KMS-11 (cell line): Measurements from ENCODE around the gene ELMOD1.
"Not testable (repeated sequence)": the region's sequence is repeated elsewhere in the genome, so short reads cannot be mapped to it uniquely, and the experiment has no call there.

Source experiments
- H2AFZ ChIP-seq: fragments of 200-600 bp; sonication (generic); 2 replicates; pipeline ENCODE4 v1.6.1; 2016; ENCODE audit warnings: antibody characterized with exemption, mixed run types, low read depth
- H3K27ac ChIP-seq: fragments of 200-600 bp; sonication (generic); 2 replicates; pipeline ENCODE4 v1.6.1; 2016; ENCODE audit warnings: mild to moderate bottlenecking, mixed run types
- H3K27me3 ChIP-seq: fragments of 200-600 bp; sonication (generic); 2 replicates; pipeline ENCODE4 v1.6.1; 2017; ENCODE audit warnings: mild to moderate bottlenecking, low read depth, mixed run types, moderate library complexity; ENCODE audit not compliant: insufficient read depth
- H3K36me3 ChIP-seq: fragments of 200-600 bp; sonication (generic); 2 replicates; pipeline ENCODE4 v1.6.1; 2017; ENCODE audit warnings: mild to moderate bottlenecking, mixed run types; ENCODE audit not compliant: insufficient read depth
- H3K4me1 ChIP-seq: fragments of 200-600 bp; sonication (generic); 2 replicates; pipeline ENCODE4 v1.6.1; 2016; ENCODE audit warnings: mild to moderate bottlenecking, low read depth, mixed run types; ENCODE audit not compliant: poor library complexity, severe bottlenecking
- H3K4me2 ChIP-seq: fragments of 200-600 bp; sonication (generic); 2 replicates; pipeline ENCODE4 v1.7.0; 2016; ENCODE audit warnings: mild to moderate bottlenecking, mixed run types
- H3K4me3 ChIP-seq: fragments of 200-600 bp; sonication (generic); IDR thresholded peaks from 2 replicates; pipeline ENCODE4 v1.6.1; 2017; ENCODE audit warnings: low read depth, low read length, mixed read lengths; ENCODE audit not compliant: insufficient read depth
- H3K79me2 ChIP-seq: fragments of 200-600 bp; sonication (generic); 2 replicates; pipeline ENCODE4 v1.6.1; 2016; ENCODE audit warnings: low read depth, mixed run types; ENCODE audit not compliant: insufficient read depth
- H3K9ac ChIP-seq: fragments of 200-600 bp; sonication (generic); 2 replicates; pipeline ENCODE4 v1.6.1; 2016; ENCODE audit warnings: mild to moderate bottlenecking, mixed run types
- H4K20me1 ChIP-seq: fragments of 200-600 bp; sonication (generic); 2 replicates; pipeline ENCODE4 v1.6.1; 2016; ENCODE audit warnings: mild to moderate bottlenecking, mixed run types; ENCODE audit not compliant: insufficient read depth
- TF ChIP-seq, protein P1 (sequence below): fragments of 200-600 bp; sonication (generic); conservative IDR thresholded peaks from 2 replicates; pipeline ENCODE4 v1.6.1; 2017; ENCODE audit warnings: low read depth, mild to moderate bottlenecking, antibody characterized with exemption, low read length, moderate library complexity, mixed read lengths

ELMOD1 gene

DNA sequence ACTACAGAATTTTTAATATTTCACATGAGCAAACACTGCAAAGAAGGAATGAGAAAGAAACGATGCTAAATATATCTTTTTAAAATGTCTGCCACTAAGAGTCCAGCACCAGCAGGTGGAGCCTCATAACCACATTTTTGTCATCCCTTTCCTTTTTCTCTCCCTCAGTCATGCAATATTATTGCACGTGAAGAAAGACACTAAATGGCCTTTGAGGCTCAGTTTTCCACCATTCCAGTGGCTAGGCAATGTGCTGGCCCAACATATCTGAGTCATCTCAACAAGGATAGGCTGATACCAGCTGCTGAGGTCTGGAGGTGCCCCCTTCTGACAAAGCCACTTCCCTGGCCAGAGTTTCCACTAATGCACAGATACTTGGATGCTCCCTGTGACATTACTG, 27.2 kb upstream of the ELMOD1 start:
- peak overlapping the region; percentile 73; the same call in 1 of the 2 replicates for H3K4me2 ChIP-seq
- H3K79me2 ChIP-seq = no peaks in the 10 kb centered on the region; the same call in 1 of the 2 replicates
- no peaks in the 10 kb centered on the region for H4K20me1 ChIP-seq
- H3K4me1 ChIP-seq = peaks cover 16% of the 10 kb centered on the region
- H3K9ac ChIP-seq = no peak overlapping the region
- no peak overlapping the region for H3K27ac ChIP-seq
- TF ChIP-seq, protein P1, sequence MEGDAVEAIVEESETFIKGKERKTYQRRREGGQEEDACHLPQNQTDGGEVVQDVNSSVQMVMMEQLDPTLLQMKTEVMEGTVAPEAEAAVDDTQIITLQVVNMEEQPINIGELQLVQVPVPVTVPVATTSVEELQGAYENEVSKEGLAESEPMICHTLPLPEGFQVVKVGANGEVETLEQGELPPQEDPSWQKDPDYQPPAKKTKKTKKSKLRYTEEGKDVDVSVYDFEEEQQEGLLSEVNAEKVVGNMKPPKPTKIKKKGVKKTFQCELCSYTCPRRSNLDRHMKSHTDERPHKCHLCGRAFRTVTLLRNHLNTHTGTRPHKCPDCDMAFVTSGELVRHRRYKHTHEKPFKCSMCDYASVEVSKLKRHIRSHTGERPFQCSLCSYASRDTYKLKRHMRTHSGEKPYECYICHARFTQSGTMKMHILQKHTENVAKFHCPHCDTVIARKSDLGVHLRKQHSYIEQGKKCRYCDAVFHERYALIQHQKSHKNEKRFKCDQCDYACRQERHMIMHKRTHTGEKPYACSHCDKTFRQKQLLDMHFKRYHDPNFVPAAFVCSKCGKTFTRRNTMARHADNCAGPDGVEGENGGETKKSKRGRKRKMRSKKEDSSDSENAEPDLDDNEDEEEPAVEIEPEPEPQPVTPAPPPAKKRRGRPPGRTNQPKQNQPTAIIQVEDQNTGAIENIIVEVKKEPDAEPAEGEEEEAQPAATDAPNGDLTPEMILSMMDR = peak; percentile 67
- no peak overlapping the region for H2AFZ ChIP-seq
- no peak overlapping the region for H3K4me3 ChIP-seq
- H3K27me3 ChIP-seq = no peaks in the 10 kb centered on the region
- no peaks in the 10 kb centered on the region for H3K36me3 ChIP-seq

DNA sequence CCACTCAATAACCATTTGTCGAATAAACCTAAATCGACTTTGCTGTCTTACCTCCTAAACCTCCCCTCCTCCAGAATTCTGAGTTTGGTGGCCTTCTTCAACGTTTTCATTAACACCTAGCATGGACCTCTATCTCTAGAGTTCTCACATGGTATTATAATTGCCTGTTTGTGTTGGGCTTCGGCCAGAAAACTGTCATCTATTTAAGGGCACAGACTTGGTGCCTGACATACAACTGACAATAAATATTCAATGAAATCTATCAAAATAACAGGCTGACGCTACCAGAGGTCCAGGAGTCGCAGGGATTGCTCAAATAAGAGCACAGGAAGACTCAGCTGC, 26.1 kb upstream of the ELMOD1 start:
- H3K27ac ChIP-seq = peak overlapping the region; percentile 84; the same call in 1 of the 2 replicates
- H3K79me2 ChIP-seq = no peaks in the 10 kb centered on the region; the same call in 1 of the 2 replicates
- H4K20me1 ChIP-seq = no peaks in the 10 kb centered on the region
- peaks cover 16% of the 10 kb centered on the region for H3K4me1 ChIP-seq
- H3K4me3 ChIP-seq = no peak overlapping the region
- TF ChIP-seq, protein P1 = no peak
- H3K36me3 ChIP-seq = no peaks in the 10 kb centered on the region
- H3K9ac ChIP-seq = peak overlapping the region; percentile 71; the same call in 1 of the 2 replicates
- peak overlapping the region; percentile 75; the same call in 1 of the 2 replicates for H2AFZ ChIP-seq
- peak overlapping the region; percentile 73 for H3K4me2 ChIP-seq
- no peaks in the 10 kb centered on the region for H3K27me3 ChIP-seq

DNA sequence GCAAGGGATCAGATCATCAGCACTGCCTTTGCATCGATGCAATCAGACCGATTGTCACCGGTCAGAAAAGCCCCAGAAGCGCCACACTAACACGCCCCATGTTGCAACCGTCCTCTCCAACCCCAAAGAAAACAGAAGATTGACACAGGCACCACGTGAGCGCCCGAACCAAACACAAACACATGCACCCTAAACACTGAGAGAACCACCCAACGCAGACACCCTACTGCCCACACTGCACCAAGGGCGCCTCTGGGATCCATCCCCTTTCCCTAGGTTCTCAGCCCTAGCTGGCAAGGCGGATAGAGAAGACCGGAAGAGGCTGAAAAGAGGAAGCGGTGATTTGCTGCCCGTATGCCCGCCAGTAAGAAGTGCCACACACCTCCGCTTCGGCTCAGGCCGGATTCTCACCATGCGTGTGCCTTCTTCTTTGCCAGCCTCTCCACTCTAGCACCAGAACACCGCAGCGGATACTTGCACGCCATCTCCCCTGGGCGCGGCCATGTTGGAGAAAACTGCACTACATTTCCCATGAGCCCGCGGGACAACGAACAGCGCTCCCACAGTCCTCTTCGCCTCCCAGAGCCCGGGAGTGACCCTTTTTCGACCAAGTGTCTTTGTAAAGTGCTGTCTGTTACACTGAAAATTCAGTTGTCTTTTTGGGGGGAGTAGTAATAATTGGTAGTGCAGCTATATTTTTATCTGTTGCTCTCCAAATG, 25.6 kb upstream of the ELMOD1 start, which contains the start of gene ALKBH8:
Gene ALKBH8 (minus strand): TSS at position 517 of the 719 bp plus-strand sequence. CDS start 4,842 bp downstream, outside the sequence.
- peaks cover 16% of the 10 kb centered on the region for H3K4me1 ChIP-seq
- peak within 1 kb of the TSS; percentile 75 for H2AFZ ChIP-seq
- H3K27me3 ChIP-seq = no peaks in the 10 kb centered on the region
- no peaks in the 10 kb centered on the region for H4K20me1 ChIP-seq
- H3K79me2 ChIP-seq = no peaks in the 10 kb centered on the region; the same call in 1 of the 2 replicates
- TF ChIP-seq, protein P1 = no peak
- H3K27ac ChIP-seq = peak within 1 kb of the TSS; percentile 84
- no peak within 1 kb of the TSS for H3K4me3 ChIP-seq
- peak within 1 kb of the TSS; percentile 73 for H3K4me2 ChIP-seq
- no peaks in the 10 kb centered on the region for H3K36me3 ChIP-seq
- H3K9ac ChIP-seq = peak within 1 kb of the TSS; percentile 71; the same call in 1 of the 2 replicates

DNA sequence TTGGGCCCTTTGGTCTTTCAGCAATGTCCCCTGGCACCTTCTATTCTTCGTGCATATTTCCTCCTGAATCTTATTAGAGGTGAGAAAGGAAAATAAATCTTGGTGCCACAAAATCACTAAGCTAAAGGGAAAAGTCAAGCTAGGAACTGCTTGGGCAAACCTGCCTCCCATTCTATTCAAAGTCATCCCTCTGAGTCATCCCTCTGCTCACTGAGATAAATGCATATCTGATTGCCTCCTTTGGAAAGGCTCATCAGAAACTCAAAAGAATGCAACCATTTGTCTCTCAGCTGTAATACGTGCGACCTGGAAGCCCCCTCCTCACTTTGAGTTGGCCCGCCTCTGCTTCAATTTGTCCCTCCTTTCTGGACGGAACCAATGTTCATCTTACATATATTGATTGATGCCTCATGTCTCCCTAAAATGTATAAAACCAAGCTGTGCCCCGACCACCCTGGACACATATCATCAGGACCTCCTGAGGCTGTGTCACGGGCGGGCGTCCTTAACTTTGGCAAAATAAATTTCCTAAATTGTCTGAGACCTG, 24.9 kb upstream of the ELMOD1 start:
- H4K20me1 ChIP-seq, H3K27me3 ChIP-seq, H3K27ac ChIP-seq, H3K36me3 ChIP-seq, H3K4me3 ChIP-seq, H3K79me2 ChIP-seq: not testable (repeated sequence)
- Histone ChIP-seq H2AFZ (peak overlapping the region; percentile 75), H3K4me2 (peak overlapping the region; percentile 73; the same call in 1 of the 2 replicates), H3K4me1 (peaks cover 16% of the 10 kb centered on the region), H3K9ac (peak overlapping the region; percentile 71; the same call in 1 of the 2 replicates)

DNA sequence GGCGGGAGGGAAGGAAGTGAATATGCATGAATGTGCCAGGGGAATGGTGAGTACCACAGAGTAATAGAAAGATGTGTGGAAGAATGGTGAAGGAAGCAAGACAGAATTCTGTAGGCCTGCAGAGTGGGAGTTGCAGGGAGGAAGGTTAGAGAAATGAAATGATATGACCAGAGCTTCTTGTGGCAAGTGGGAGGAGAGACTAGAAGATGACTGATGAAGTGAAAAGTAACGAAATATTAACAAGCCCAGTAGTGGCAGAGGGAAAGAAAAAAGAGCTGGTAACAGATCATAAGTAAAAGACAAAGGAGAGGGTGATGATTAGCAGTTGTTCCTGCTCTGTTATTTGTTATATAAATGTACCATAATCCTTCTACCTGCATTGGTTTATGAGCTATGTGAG, 24.4 kb upstream of the ELMOD1 start:
- H3K4me2 ChIP-seq = no peak overlapping the region
- H3K9ac ChIP-seq = no peak overlapping the region
- peak overlapping the region; percentile 75; the same call in 1 of the 2 replicates for H2AFZ ChIP-seq
- no peak overlapping the region for H3K4me3 ChIP-seq
- H3K27ac ChIP-seq = no peak overlapping the region
- peaks cover 16% of the 10 kb centered on the region for H3K4me1 ChIP-seq
- H3K36me3 ChIP-seq = no peaks in the 10 kb centered on the region
- TF ChIP-seq, protein P1 = no peak
- no peaks in the 10 kb centered on the region for H4K20me1 ChIP-seq
- H3K27me3 ChIP-seq = no peaks in the 10 kb centered on the region
- H3K79me2 ChIP-seq = no peaks in the 10 kb centered on the region; the same call in 1 of the 2 replicates
